ENCODE measurements around the gene MSH5. TPM values are rescaled to one million over a fixed set of nuclear protein-coding genes. Genes with fewer than 3 reads are reported as not detected.
A peak's percentile ranks its signal among the peaks of the same experiment; 100 is the strongest.

MSH5 gene
- total RNA-seq, 1 experiment from 2014 or later = 156 TPM

- H3K4me3 Mint-ChIP-seq (ENCODE audit: low read depth, unreplicated experiment) = no peak overlapping the region
- H3K4me1 Mint-ChIP-seq (ENCODE audit: low read depth, unreplicated experiment) = peaks cover 17% of the 10 kb centered on the region
- H3K27me3 Mint-ChIP-seq (ENCODE audit: unreplicated experiment) = no peaks in the 10 kb centered on the region
- TF ChIP-seq CTCF (IDR thresholded peaks at IDR 0.05; ENCODE audit: unreplicated experiment) = no peak
- intact Hi-C loops (cut with micrococcal nuclease; ENCODE audit: unreplicated experiment) = no loop called here
- CTCF ChIA-PET = interaction anchor here (0.7 kb wide), 1 partner anchor 769 kb away, joined by 3 read pairs; no protein-coding TSS in a partner anchor
- DNase-seq = no peak
- no peaks in the 10 kb centered on the region for H3K9me3 Mint-ChIP-seq (ENCODE audit: low read depth, unreplicated experiment)
- H3K36me3 Mint-ChIP-seq (ENCODE audit: insufficient read depth, unreplicated experiment) = peaks cover 22% of the 10 kb centered on the region
- no TSS peak for BruUV-seq (replicated peaks)
- H3K27ac Mint-ChIP-seq (ENCODE audit: unreplicated experiment) = no peak overlapping the region
These were observed 27.4 kb downstream of the MSH5 start for GRCh38 chr6:31767096-31767645.

DNA sequence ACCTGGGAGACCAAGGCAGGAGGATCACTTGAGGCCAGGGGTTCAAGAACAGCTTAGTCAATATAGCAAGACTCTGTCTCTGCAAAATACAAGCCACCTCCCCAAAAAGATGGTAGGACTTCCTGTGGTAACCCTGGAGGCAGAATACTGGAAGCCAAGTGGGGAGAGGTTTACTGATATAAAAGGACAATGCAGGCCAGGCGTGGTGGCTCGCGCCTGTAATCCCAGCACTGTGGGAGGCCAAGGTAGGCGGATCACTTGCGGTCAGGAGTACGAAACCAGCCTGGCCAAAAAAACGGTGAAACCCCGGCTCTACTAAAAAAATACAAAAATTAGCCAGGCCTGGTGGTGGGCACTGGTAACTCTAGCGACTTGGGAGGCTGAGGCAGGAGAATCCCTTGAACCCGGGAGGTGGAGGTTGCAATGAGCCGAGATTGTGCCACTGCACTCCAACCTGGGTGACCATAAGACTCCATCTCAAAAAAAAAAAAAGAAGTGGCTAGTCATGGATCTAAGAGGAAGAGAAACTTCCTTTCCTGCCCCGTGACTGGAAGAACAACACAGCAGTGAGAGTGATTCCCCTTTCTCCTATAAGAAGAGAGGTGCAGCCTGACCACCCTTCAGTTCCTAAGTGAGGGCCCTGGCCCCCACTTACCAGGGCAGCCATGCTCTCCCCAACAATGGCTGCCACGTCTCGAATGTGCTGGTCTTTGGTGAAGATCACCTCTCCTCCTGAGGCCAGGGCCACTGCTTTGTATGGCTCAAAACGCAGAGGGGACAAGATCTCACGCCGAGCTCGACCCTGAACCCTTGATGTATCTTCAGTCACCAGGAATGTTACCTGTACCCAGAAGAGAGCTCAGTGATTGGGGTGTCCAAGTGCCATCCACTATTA, 28.8 kb downstream of the MSH5 start:
- CTCF ChIA-PET = interaction anchor here (1.3 to 2.8 kb wide), 7 partner anchors 29 to 222 kb away, joined by 4 to 51 read pairs (median 21); partner anchors contain the start of genes ATP6V1G2, DDAH2, LSM2 and LY6G5C
- no TSS peak for BruUV-seq (replicated peaks)

DNA sequence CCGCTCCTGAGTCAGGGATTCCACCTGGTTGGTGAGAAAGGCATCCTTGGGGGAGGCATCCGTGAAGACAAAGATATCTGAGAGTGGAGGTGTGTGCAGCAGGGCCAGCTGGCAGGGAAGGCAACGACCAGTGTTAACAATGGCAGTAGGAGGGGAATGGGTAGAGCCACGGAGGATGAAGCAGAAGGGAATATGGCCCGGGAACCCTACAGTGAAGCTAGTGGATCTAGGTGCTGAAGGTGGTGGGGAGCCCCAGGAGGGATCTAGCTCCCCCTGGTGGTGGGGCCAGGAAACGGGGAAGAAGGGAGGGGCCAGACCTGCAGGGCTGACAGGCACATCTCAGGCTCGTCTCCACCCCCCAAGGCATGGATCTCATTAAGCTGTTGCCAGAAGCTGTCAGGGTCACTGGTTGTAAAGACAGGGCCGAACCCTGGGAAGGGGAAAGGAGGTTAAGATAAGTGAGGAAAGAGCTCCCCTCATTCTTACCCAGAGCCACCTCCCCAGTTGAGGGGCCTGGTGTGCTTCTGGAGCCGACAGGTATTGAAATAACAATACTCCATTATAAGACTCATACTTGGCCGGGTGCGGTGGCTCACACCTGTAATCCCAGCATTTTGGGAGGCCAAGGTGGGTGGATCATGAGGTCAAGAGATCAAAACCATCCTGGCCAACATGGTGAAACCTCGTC, 30.0 kb downstream of the MSH5 start:
- Mint-ChIP-seq H3K36me3 (ENCODE audit: insufficient read depth, unreplicated experiment) (peaks cover 20% of the 10 kb centered on the region), H3K27me3 (ENCODE audit: unreplicated experiment) (no peaks in the 10 kb centered on the region), H3K4me3 (ENCODE audit: low read depth, unreplicated experiment) (no peak overlapping the region), H3K4me1 (ENCODE audit: low read depth, unreplicated experiment) (peaks cover 21% of the 10 kb centered on the region), H3K27ac (ENCODE audit: unreplicated experiment) (peak overlapping the region; percentile 40), H3K9me3 (ENCODE audit: low read depth, unreplicated experiment) (no peaks in the 10 kb centered on the region)
- intact Hi-C loops (cut with micrococcal nuclease; ENCODE audit: unreplicated experiment) = loop anchor here (1.0 to 10.0 kb wide), 3 partner anchors 41 to 175 kb away; partner anchors contain the start of genes CFB and DDAH2
- TF ChIP-seq CTCF (IDR thresholded peaks at IDR 0.05; ENCODE audit: unreplicated experiment) = peak; percentile 100
- CTCF ChIA-PET = interaction anchor here (0.6 to 2.8 kb wide), 33 partner anchors 11 to 278 kb away, joined by 3 to 51 read pairs (median 4); partner anchors contain the start of genes ABHD16A, ATP6V1G2, CLIC1 and CSNK2B
- DNase-seq = peak; percentile 99
- no TSS peak for BruUV-seq (replicated peaks)

More for the DNA sequence above, 28.8 kb downstream of the MSH5 start:
- Mint-ChIP-seq H3K9me3 (ENCODE audit: low read depth, unreplicated experiment) (no peaks in the 10 kb centered on the region), H3K27me3 (ENCODE audit: unreplicated experiment) (no peaks in the 10 kb centered on the region), H3K4me3 (ENCODE audit: low read depth, unreplicated experiment) (no peak overlapping the region), H3K36me3 (ENCODE audit: insufficient read depth, unreplicated experiment) (peaks cover 21% of the 10 kb centered on the region), H3K4me1 (ENCODE audit: low read depth, unreplicated experiment) (peaks cover 21% of the 10 kb centered on the region), H3K27ac (ENCODE audit: unreplicated experiment) (no peak overlapping the region)
- no peak for DNase-seq
- intact Hi-C loops (cut with micrococcal nuclease; ENCODE audit: unreplicated experiment) = loop anchor here (1.0 kb wide), 2 partner anchors 39 to 88 kb away; partner anchors contain the start of gene DDAH2
- no peak for TF ChIP-seq CTCF (IDR thresholded peaks at IDR 0.05; ENCODE audit: unreplicated experiment)

DNA sequence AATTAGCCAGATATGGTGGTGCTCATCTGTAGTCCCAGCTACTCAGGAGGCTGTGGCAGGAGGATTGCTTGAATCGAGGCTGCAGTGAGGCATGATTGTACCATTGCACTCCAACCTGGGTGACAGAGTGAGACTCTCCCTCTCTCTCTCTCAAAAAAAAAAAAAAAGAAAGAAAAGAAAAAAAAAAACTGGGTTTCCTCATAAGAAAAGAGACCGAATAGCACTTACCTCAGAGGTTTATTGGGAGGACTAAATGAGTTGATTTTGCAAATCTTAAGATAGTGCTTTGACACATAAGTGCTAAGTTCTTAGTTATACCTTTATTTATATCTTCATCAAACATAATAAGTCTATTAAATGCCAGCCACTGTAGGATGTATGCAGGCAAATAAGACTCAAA, 31.1 kb downstream of the MSH5 start:
- Mint-ChIP-seq H3K4me1 (ENCODE audit: low read depth, unreplicated experiment) (peaks cover 31% of the 10 kb centered on the region), H3K9me3 (ENCODE audit: low read depth, unreplicated experiment) (no peaks in the 10 kb centered on the region), H3K4me3 (ENCODE audit: low read depth, unreplicated experiment) (no peak overlapping the region), H3K36me3 (ENCODE audit: insufficient read depth, unreplicated experiment) (peaks cover 24% of the 10 kb centered on the region), H3K27me3 (ENCODE audit: unreplicated experiment) (no peaks in the 10 kb centered on the region), H3K27ac (ENCODE audit: unreplicated experiment) (no peak overlapping the region)
- BruUV-seq (replicated peaks) = no TSS peak
- CTCF ChIA-PET = interaction anchor here (0.6 to 2.8 kb wide), 13 partner anchors 31 to 118 kb away, joined by 3 to 51 read pairs (median 7); partner anchors contain the start of genes ABHD16A, CLIC1, DDAH2 and HSPA1A
- intact Hi-C loops (cut with micrococcal nuclease; ENCODE audit: unreplicated experiment) = loop anchor here (10.0 kb wide), 1 partner anchor 174 kb away; the partner anchor contains the start of gene CFB
- TF ChIP-seq CTCF (IDR thresholded peaks at IDR 0.05; ENCODE audit: unreplicated experiment) = no peak
- DNase-seq = no peak

All from Calu3 (cell line).